HUES64 (cell line): ENCODE data around the gene C12orf42.

ENCODE experiments used
- H3K27ac ChIP-seq: 2 replicates; pipeline ENCODE4 v1.7.0; 2013; ENCODE audit warnings: low read depth, low read length, inconsistent platforms
- H3K27me3 ChIP-seq: 2 replicates; pipeline ENCODE4 v1.6.1; 2013; ENCODE audit warnings: mild to moderate bottlenecking, low read length; ENCODE audit not compliant: insufficient read depth
- H3K36me3 ChIP-seq: 2 replicates; pipeline ENCODE4 v1.6.1; 2013; ENCODE audit warnings: mild to moderate bottlenecking, low read length; ENCODE audit not compliant: insufficient read depth
- H3K4me1 ChIP-seq: 2 replicates; pipeline ENCODE4 v1.6.1; 2013; ENCODE audit warnings: mild to moderate bottlenecking, low read length, moderate library complexity; ENCODE audit not compliant: insufficient read depth
- H3K4me3 ChIP-seq: 2 replicates; pipeline ENCODE4 v1.5.1; 2013; ENCODE audit warnings: mild to moderate bottlenecking, low read length, moderate library complexity
- H3K9ac ChIP-seq: 2 replicates; pipeline ENCODE4 v1.6.1; 2013; ENCODE audit warnings: mild to moderate bottlenecking, low read depth, low read length
- H3K9me3 ChIP-seq: 2 replicates; pipeline ENCODE4 v1.6.1; 2013; ENCODE audit warnings: low read depth, low read length; ENCODE audit not compliant: insufficient read depth
- WGBS: fragments of 150-250, 120-280 bp; methylation state at CpG from one replicate; pipeline ENCODE4 v1.1.7; 2013; ENCODE audit warnings: missing lambda C conversion rate; 5-methylcytosine and 5-hydroxymethylcytosine counted together

Gene C12orf42

GRCh38 chr12:103382736-103383346 is 112.9 kb downstream of the C12orf42 start:
- 100% methylated on average over 1 of the region's 1 CpG for WGBS

GRCh38 chr12:103382119-103382518 is 113.6 kb downstream of the C12orf42 start:
- WGBS, result 94% methylated on average over 2 of the region's 2 CpGs
- H3K27ac ChIP-seq, result no peak overlapping the region
- H3K4me3 ChIP-seq, result no peak overlapping the region
- no peaks in the 10 kb centered on the region for H3K36me3 ChIP-seq
- no peaks in the 10 kb centered on the region for H3K4me1 ChIP-seq
- H3K27me3 ChIP-seq, result no peaks in the 10 kb centered on the region
- H3K9me3 ChIP-seq, result no peaks in the 10 kb centered on the region
- H3K9ac ChIP-seq, result no peak overlapping the region

More at GRCh38 chr12:103382736-103383346, 112.9 kb downstream of the C12orf42 start:
- no peaks in the 10 kb centered on the region for H3K9me3 ChIP-seq
- no peaks in the 10 kb centered on the region for H3K36me3 ChIP-seq
- H3K27ac ChIP-seq, result no peak overlapping the region
- no peaks in the 10 kb centered on the region for H3K27me3 ChIP-seq
- H3K9ac ChIP-seq, result no peak overlapping the region
- H3K4me3 ChIP-seq, result no peak overlapping the region
- H3K4me1 ChIP-seq, result no peaks in the 10 kb centered on the region

- no peaks in the 10 kb centered on the region for H3K27me3 ChIP-seq
- no peak overlapping the region for H3K9ac ChIP-seq
- H3K9me3 ChIP-seq, result no peaks in the 10 kb centered on the region
- no peaks in the 10 kb centered on the region for H3K36me3 ChIP-seq
- no peak overlapping the region for H3K27ac ChIP-seq
- 96% methylated on average over 4 of the region's 6 CpGs for WGBS
- no peaks in the 10 kb centered on the region for H3K4me1 ChIP-seq
- no peak overlapping the region for H3K4me3 ChIP-seq
Measured at GRCh38 chr12:103379670-103380069, 116.1 kb downstream of the C12orf42 start.

- Histone ChIP-seq H3K9me3 (no peaks in the 10 kb centered on the region), H3K27ac (no peak overlapping the region)
- 87% methylated on average over 4 of the region's 4 CpGs for WGBS
Measured at GRCh38 chr12:103373088-103373523, 122.7 kb downstream of the C12orf42 start.

DNA sequence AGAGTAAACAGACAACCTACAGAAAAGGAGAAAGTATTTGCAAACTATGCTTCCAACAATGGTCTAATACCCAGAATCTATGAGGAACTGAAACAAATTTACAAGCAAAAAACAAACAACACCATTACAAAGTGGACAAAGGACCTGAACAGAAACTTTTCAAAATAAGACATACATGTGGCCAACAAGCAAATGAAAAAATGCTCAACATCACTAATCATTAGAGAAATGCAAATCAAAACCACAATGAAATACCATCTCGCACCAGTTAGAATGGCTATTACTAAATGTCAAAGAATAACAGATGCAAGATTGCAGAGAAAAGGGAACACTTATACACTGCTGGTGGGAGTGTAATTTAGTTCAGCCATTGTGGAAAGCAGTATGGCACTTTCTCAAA is 125.8 kb downstream of the C12orf42 start:
- Histone ChIP-seq H3K9me3 (no peaks in the 10 kb centered on the region), H3K4me3 (no peak overlapping the region), H3K27me3 (no peaks in the 10 kb centered on the region), H3K36me3 (no peaks in the 10 kb centered on the region), H3K9ac (no peak overlapping the region), H3K27ac (no peak overlapping the region), H3K4me1 (no peaks in the 10 kb centered on the region)
- WGBS, result 100% methylated on average over 1 of the region's 1 CpG

More at GRCh38 chr12:103373088-103373523, 122.7 kb downstream of the C12orf42 start:
- Histone ChIP-seq H3K9ac (no peak overlapping the region), H3K4me3 (no peak overlapping the region), H3K4me1 (no peaks in the 10 kb centered on the region), H3K36me3 (no peaks in the 10 kb centered on the region), H3K27me3 (no peaks in the 10 kb centered on the region)

- no peak overlapping the region for H3K9ac ChIP-seq
- no peak overlapping the region for H3K27ac ChIP-seq
- no peaks in the 10 kb centered on the region for H3K36me3 ChIP-seq
- H3K9me3 ChIP-seq, result no peaks in the 10 kb centered on the region
- no peak overlapping the region for H3K4me3 ChIP-seq
- WGBS, result 96% methylated on average over 1 of the region's 1 CpG
- no peaks in the 10 kb centered on the region for H3K4me1 ChIP-seq
- H3K27me3 ChIP-seq, result no peaks in the 10 kb centered on the region
Measured at GRCh38 chr12:103368167-103368566, 127.6 kb downstream of the C12orf42 start.

- no peaks in the 10 kb centered on the region for H3K27me3 ChIP-seq
- 73% methylated on average over 2 of the region's 2 CpGs for WGBS
- no peaks in the 10 kb centered on the region for H3K4me1 ChIP-seq
- no peaks in the 10 kb centered on the region for H3K36me3 ChIP-seq
- H3K4me3 ChIP-seq, result no peak overlapping the region
- no peak overlapping the region for H3K9ac ChIP-seq
- no peak overlapping the region for H3K27ac ChIP-seq
- no peaks in the 10 kb centered on the region for H3K9me3 ChIP-seq
Measured at GRCh38 chr12:103354403-103354802, 141.4 kb downstream of the C12orf42 start.

DNA sequence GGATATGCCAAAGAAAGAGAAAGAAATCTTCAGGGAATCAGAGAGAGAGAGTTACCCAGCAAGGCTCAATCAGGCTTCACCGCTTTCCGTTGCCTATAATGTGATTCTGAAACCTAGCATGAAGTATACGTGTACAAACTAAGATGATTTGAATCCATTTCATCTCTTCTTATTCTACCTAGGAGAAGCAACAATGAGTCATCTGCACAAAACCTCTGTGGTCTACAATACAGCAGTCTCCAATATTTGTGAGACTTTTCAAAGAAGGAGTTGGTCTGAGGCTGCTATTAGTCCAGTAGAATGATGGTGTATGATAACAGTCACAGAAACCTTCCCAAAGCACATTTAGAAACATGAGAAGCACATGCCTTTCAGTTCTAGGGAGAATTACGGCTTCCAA is 141.9 kb downstream of the C12orf42 start:
- H3K4me1 ChIP-seq, result no peaks in the 10 kb centered on the region
- H3K9me3 ChIP-seq, result no peaks in the 10 kb centered on the region
- H3K9ac ChIP-seq, result no peak overlapping the region
- 95% methylated on average over 4 of the region's 4 CpGs for WGBS
- no peaks in the 10 kb centered on the region for H3K27me3 ChIP-seq
- H3K36me3 ChIP-seq, result no peaks in the 10 kb centered on the region
- no peak overlapping the region for H3K4me3 ChIP-seq
- H3K27ac ChIP-seq, result no peak overlapping the region

- H3K36me3 ChIP-seq, result no peaks in the 10 kb centered on the region
- H3K4me3 ChIP-seq, result no peak overlapping the region
- no peak overlapping the region for H3K9ac ChIP-seq
- H3K9me3 ChIP-seq, result no peaks in the 10 kb centered on the region
- 95% methylated on average over 4 of the region's 5 CpGs for WGBS
- no peaks in the 10 kb centered on the region for H3K27me3 ChIP-seq
- H3K4me1 ChIP-seq, result no peaks in the 10 kb centered on the region
- H3K27ac ChIP-seq, result no peak overlapping the region
Measured at GRCh38 chr12:103350116-103350515, 145.7 kb downstream of the C12orf42 start.

- Histone ChIP-seq H3K4me1 (no peaks in the 10 kb centered on the region), H3K27ac (no peak overlapping the region), H3K9me3 (no peaks in the 10 kb centered on the region), H3K36me3 (no peaks in the 10 kb centered on the region), H3K9ac (no peak overlapping the region), H3K27me3 (no peaks in the 10 kb centered on the region), H3K4me3 (no peak overlapping the region)
- WGBS, result 93% methylated on average over 1 of the region's 1 CpG
Measured at GRCh38 chr12:103348935-103349334, 146.8 kb downstream of the C12orf42 start.

GRCh38 chr12:103336940-103337339 is 158.8 kb downstream of the C12orf42 start:
- no peak overlapping the region for H3K9ac ChIP-seq
- no peak overlapping the region for H3K4me3 ChIP-seq
- H3K36me3 ChIP-seq, result no peaks in the 10 kb centered on the region

GRCh38 chr12:103334466-103334865 is 161.3 kb downstream of the C12orf42 start:
- no peak overlapping the region for H3K4me3 ChIP-seq
- H3K27ac ChIP-seq, result no peak overlapping the region
- no peaks in the 10 kb centered on the region; the same call in 1 of the 2 replicates for H3K4me1 ChIP-seq
- WGBS, result 95% methylated on average over 12 of the region's 13 CpGs
- H3K27me3 ChIP-seq, result no peaks in the 10 kb centered on the region
- no peaks in the 10 kb centered on the region for H3K9me3 ChIP-seq
- no peak overlapping the region for H3K9ac ChIP-seq
- H3K36me3 ChIP-seq, result no peaks in the 10 kb centered on the region

More at GRCh38 chr12:103336940-103337339, 158.8 kb downstream of the C12orf42 start:
- H3K9me3 ChIP-seq, result no peaks in the 10 kb centered on the region
- H3K27ac ChIP-seq, result no peak overlapping the region
- H3K4me1 ChIP-seq, result no peaks in the 10 kb centered on the region; the same call in 1 of the 2 replicates
- no peaks in the 10 kb centered on the region for H3K27me3 ChIP-seq
